Progenitor cell of endocrine pancreas (in vitro differentiated cells): ENCODE data around the gene MAGEC2. TPM values are rescaled to one million over a fixed set of nuclear protein-coding genes. Genes with fewer than 3 reads are reported as not detected.

Experiments
- DNase-seq: peaks from one replicate; pipeline ENCODE4 v3.0.0; 2021; ENCODE audit warnings: low spot score; ENCODE audit not compliant: unreplicated experiment
- H3K27ac Mint-ChIP-seq: 2 replicates; pipeline ENCODE4 v1.8.0; 2021; ENCODE audit warnings: mild to moderate bottlenecking, moderate library complexity, mixed read lengths
- H3K27me3 Mint-ChIP-seq: 2 replicates; pipeline ENCODE4 v1.8.0; 2021; ENCODE audit warnings: mixed read lengths
- H3K36me3 Mint-ChIP-seq: 2 replicates; pipeline ENCODE4 v1.8.0; 2022; ENCODE audit warnings: mixed read lengths; ENCODE audit not compliant: insufficient read depth
- H3K4me1 Mint-ChIP-seq: 2 replicates; pipeline ENCODE4 v1.8.0; 2021; ENCODE audit warnings: low read depth, mixed read lengths
- H3K4me3 Mint-ChIP-seq: 2 replicates; pipeline ENCODE4 v1.8.0; 2021; ENCODE audit warnings: low read depth, mild to moderate bottlenecking, moderate library complexity, mixed read lengths
- H3K9me3 Mint-ChIP-seq: 2 replicates; pipeline ENCODE4 v1.8.0; 2021; ENCODE audit warnings: low read depth, mixed read lengths
- total RNA-seq: library from RNA; stranded (reverse); gene quantifications from 2 replicates; pipeline ENCODE4 v1.2.1, GENCODE V29; 2021
- TF ChIP-seq, protein P1 (sequence below): fragments of 200-600 bp; sonication (generic); IDR thresholded peaks from one replicate; pipeline ENCODE4 v1.5.0; 2021; ENCODE audit warnings: antibody characterized with exemption, mild to moderate bottlenecking; ENCODE audit not compliant: unreplicated experiment

MAGEC2 gene
- total RNA-seq, 1 donor from 2014 or later: not detected

GRCh38 chrX:142244568-142244967 is 39.5 kb upstream of the MAGEC2 start:
- H3K4me1 Mint-ChIP-seq: no peaks in the 10 kb centered on the region
- H3K9me3 Mint-ChIP-seq: peaks cover 12% of the 10 kb centered on the region
- H3K27ac Mint-ChIP-seq: no peak overlapping the region

GRCh38 chrX:142238536-142238935 is 33.4 kb upstream of the MAGEC2 start:
- DNase-seq: no peak
- no peak overlapping the region for H3K27ac Mint-ChIP-seq
- peaks cover 21% of the 10 kb centered on the region for H3K9me3 Mint-ChIP-seq
- H3K4me1 Mint-ChIP-seq: no peaks in the 10 kb centered on the region
- H3K4me3 Mint-ChIP-seq: no peak overlapping the region
- H3K36me3 Mint-ChIP-seq: peaks cover 1% of the 10 kb centered on the region
- no peaks in the 10 kb centered on the region for H3K27me3 Mint-ChIP-seq
- TF ChIP-seq, protein P1, sequence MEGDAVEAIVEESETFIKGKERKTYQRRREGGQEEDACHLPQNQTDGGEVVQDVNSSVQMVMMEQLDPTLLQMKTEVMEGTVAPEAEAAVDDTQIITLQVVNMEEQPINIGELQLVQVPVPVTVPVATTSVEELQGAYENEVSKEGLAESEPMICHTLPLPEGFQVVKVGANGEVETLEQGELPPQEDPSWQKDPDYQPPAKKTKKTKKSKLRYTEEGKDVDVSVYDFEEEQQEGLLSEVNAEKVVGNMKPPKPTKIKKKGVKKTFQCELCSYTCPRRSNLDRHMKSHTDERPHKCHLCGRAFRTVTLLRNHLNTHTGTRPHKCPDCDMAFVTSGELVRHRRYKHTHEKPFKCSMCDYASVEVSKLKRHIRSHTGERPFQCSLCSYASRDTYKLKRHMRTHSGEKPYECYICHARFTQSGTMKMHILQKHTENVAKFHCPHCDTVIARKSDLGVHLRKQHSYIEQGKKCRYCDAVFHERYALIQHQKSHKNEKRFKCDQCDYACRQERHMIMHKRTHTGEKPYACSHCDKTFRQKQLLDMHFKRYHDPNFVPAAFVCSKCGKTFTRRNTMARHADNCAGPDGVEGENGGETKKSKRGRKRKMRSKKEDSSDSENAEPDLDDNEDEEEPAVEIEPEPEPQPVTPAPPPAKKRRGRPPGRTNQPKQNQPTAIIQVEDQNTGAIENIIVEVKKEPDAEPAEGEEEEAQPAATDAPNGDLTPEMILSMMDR: no peak

More at GRCh38 chrX:142244568-142244967, 39.5 kb upstream of the MAGEC2 start:
- TF ChIP-seq, protein P1: no peak
- H3K36me3 Mint-ChIP-seq: no peaks in the 10 kb centered on the region
- H3K4me3 Mint-ChIP-seq: no peak overlapping the region
- DNase-seq: no peak
- no peaks in the 10 kb centered on the region for H3K27me3 Mint-ChIP-seq

DNA sequence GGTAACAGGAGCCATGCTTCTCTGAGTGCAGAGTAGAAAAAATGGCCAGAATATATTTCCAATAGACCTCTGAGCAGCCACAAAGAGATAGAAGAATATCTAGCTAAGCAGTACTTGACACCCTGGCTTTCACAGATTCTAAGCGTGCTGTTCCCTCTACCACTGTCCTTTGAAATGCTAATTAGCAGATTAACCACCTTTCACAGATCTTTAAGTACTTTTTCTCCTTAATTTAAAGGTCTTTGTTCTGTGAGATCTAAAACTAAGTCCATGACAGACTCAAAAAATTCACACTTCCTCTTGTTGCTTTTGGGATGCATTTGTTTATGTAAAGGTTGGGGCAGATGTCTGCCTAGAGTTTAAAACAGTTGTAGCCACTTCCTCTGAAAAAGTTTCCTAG is 28.3 kb upstream of the MAGEC2 start:
- TF ChIP-seq, protein P1: no peak
- Mint-ChIP-seq H3K27ac (no peak overlapping the region), H3K4me3 (no peak overlapping the region), H3K9me3 (peaks cover 22% of the 10 kb centered on the region), H3K27me3 (no peaks in the 10 kb centered on the region), H3K36me3 (peaks cover 1% of the 10 kb centered on the region), H3K4me1 (no peaks in the 10 kb centered on the region)
- no peak for DNase-seq

DNA sequence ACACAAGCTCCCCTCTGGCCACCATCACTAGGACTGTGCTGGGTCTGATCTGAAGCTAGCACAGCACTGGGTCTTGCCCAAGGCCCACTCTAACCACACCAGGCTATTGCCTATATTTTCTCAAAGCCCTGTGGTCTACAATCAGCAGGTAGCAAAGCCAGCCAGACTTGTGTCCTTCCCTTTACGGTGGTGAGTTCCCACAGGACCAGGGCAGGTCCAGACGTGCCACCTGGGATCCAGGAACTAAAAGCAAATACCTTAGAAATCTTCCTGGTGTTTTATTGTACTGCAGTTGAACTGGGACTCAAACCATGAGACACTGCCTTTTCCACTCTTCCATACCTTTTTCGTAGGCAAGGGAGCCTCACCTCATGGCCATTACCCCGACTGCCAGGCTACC is 9.0 kb upstream of the MAGEC2 start:
- DNase-seq: no peak

DNA sequence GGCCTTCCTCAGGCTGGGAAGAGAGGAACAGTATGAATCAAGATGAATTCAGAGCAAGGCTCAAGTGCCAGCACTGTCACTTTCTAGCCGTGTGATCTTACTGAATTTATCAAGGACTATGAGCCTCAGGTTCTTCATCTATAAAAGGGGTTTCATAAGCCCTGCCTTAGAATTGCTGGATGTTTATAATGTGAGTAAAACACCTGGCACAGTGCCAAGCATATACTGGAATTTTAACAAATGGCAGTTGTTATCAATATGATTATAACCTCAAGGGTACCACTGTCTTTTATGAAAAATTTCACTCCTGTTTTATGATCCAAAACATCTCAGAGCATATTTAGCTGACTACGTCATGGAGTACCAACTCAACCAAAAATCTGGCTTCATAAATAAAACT is 4.0 kb downstream of the MAGEC2 start:
- no peaks in the 10 kb centered on the region for H3K4me1 Mint-ChIP-seq
- TF ChIP-seq, protein P1: no peak
- no peaks in the 10 kb centered on the region for H3K27me3 Mint-ChIP-seq
- no peak overlapping the region for H3K4me3 Mint-ChIP-seq
- no peak for DNase-seq
- peaks cover 18% of the 10 kb centered on the region for H3K9me3 Mint-ChIP-seq
- H3K36me3 Mint-ChIP-seq: no peaks in the 10 kb centered on the region
- H3K27ac Mint-ChIP-seq: no peak overlapping the region

More for the DNA sequence above, 9.0 kb upstream of the MAGEC2 start:
- H3K9me3 Mint-ChIP-seq: peaks cover 21% of the 10 kb centered on the region
- TF ChIP-seq, protein P1: no peak
- H3K36me3 Mint-ChIP-seq: no peaks in the 10 kb centered on the region
- no peaks in the 10 kb centered on the region for H3K4me1 Mint-ChIP-seq
- H3K4me3 Mint-ChIP-seq: no peak overlapping the region
- no peak overlapping the region for H3K27ac Mint-ChIP-seq
- no peaks in the 10 kb centered on the region for H3K27me3 Mint-ChIP-seq
